Uterus (tissue), 4 donors: ENCODE data around the gene ZNF502. TPM values are rescaled to one million over a fixed set of nuclear protein-coding genes. Genes with fewer than 3 reads are reported as not detected.

Source experiments
- DNase-seq, 2 donors: peaks; one replicate each; pipeline ENCODE4 v3.0.0-alpha.2; 2019 to 2020
- H3K27ac ChIP-seq, 2 donors: fragments of 200-600 bp; sonication (generic); 1 replicate in 1 of 2; 2 replicates in 1 of 2; pipeline ENCODE4 v1.5.1; 2016 to 2018
- H3K27me3 ChIP-seq, 2 donors: fragments of 200-600 bp; sonication (generic); one replicate each; pipeline ENCODE4 v1.5.1; 2018 to 2019; ENCODE audit warnings: control low read depth in 1 of 2
- H3K36me3 ChIP-seq, 2 donors: fragments of 200-600 bp; sonication (generic); one replicate each; pipeline ENCODE4 v1.5.1; 2019; ENCODE audit warnings: control low read depth in 1 of 2
- H3K4me1 ChIP-seq, 2 donors: fragments of 200-600 bp; sonication (generic); one replicate each; pipeline ENCODE4 v1.5.1; 2018 to 2019; ENCODE audit warnings: control low read depth in 1 of 2
- H3K4me3 ChIP-seq, 2 donors: fragments of 200-600 bp; sonication (generic); 1 replicate in 1 of 2; 2 replicates in 1 of 2; pipeline ENCODE4 v1.5.1; 2018 to 2019; ENCODE audit warnings: mild to moderate bottlenecking in 1 of 2
- H3K9me3 ChIP-seq, 2 donors: fragments of 200-600 bp; sonication (generic); one replicate each; pipeline ENCODE4 v1.5.1; 2019; ENCODE audit warnings: control low read depth in 1 of 2
- CTCF ChIP-seq, 4 experiments: fragments of 200-600 bp in 2 of 4; fragments of 450-650 bp in 2 of 4; sonication (generic) in 2 of 4; IDR thresholded peaks; one replicate each; pipeline ENCODE4 v1.5.1; 2016 to 2019; ENCODE audit warnings: antibody characterized with exemption in 4 of 4, mild to moderate bottlenecking in 2 of 4, moderate library complexity in 1 of 4
- POLR2A ChIP-seq, 2 donors: fragments of 450-650 bp; IDR thresholded peaks; one replicate each; pipeline ENCODE4 v1.6.1; 2016; ENCODE audit warnings: antibody characterized with exemption in 2 of 2, mild to moderate bottlenecking in 1 of 2, moderate library complexity in 1 of 2
- intact Hi-C: fragments of 100-400 bp; cut with DNase I; formaldehyde crosslinking; loops from one replicate; pipeline ENCODE4 v1.15.1; 2023; ENCODE audit warnings: low total_unique reads
- total RNA-seq, 4 donors: library from RNA; depleted of rRNA in 3 of 4; stranded (reverse); fragments of >200 nt in 3 of 4; gene quantifications; one replicate each; pipeline versions ENCODE4 v1.1.0 to v1.2.4, GENCODE V29; 2014 to 2023
- donor health status: DM: yes; HTN: yes; CAD: no.

The ZNF502 gene
- total RNA-seq, 4 donors from 2014 or later: 2.4 to 20.9 (median 8.8) TPM

- TF ChIP-seq CTCF (IDR thresholded peaks at IDR 0.05) (no peak), POLR2A (IDR thresholded peaks at IDR 0.05) (no peak)
- H3K9me3 ChIP-seq: no peaks in the 10 kb centered on the region
- no peaks in the 10 kb centered on the region for H3K36me3 ChIP-seq
- H3K4me3 ChIP-seq: peak overlapping the region; percentile 83 to 85
- intact Hi-C loops: no loop called here
- H3K4me1 ChIP-seq: peaks cover 0 to 4% of the 10 kb centered on the region in 2 donors
- no peak for DNase-seq
- no peaks in the 10 kb centered on the region for H3K27me3 ChIP-seq
- H3K27ac ChIP-seq: peak overlapping the region; percentile 61 to 74
Measured at GRCh38 chr3:44761101-44761423, 48.6 kb downstream of the ZNF502 start.

- no peaks in the 10 kb centered on the region for H3K27me3 ChIP-seq
- peak; percentile 95 for DNase-seq
- peak within 1 kb of the TSS; percentile 83 to 85 for H3K4me3 ChIP-seq
- H3K9me3 ChIP-seq: no peaks in the 10 kb centered on the region
- H3K27ac ChIP-seq: peak within 1 kb of the TSS; percentile 61 to 74
- peaks cover 0 to 4% of the 10 kb centered on the region in 2 donors for H3K4me1 ChIP-seq
- TF ChIP-seq CTCF (IDR thresholded peaks at IDR 0.05) (peak in 2 of 4 experiments; percentile 22 to 26), POLR2A (IDR thresholded peaks at IDR 0.05) (peak; percentile 37 to 61)
- intact Hi-C loops: no loop called here
- no peaks in the 10 kb centered on the region for H3K36me3 ChIP-seq
Measured at GRCh38 chr3:44761424-44762169, 49.1 kb downstream of the ZNF502 start, which contains the start of the genes KIAA1143 and KIF15. TSS of gene KIAA1143 (minus strand) at chr3:44761619. CDS start at chr3:44761602, 17 bp downstream. TSS of gene KIF15 (plus strand) at chr3:44761794. CDS start at chr3:44761866, 72 bp downstream.

- H3K4me1 ChIP-seq: peaks cover 0 to 4% of the 10 kb centered on the region in 2 donors
- H3K4me3 ChIP-seq: peak overlapping the region; percentile 83 to 85
- DNase-seq: no peak
- H3K9me3 ChIP-seq: no peaks in the 10 kb centered on the region
- no peaks in the 10 kb centered on the region for H3K36me3 ChIP-seq
- no peak for TF ChIP-seq POLR2A (IDR thresholded peaks at IDR 0.05)
- no peak for TF ChIP-seq CTCF (IDR thresholded peaks at IDR 0.05)
- no peaks in the 10 kb centered on the region for H3K27me3 ChIP-seq
- intact Hi-C loops: no loop called here
- no peak overlapping the region for H3K27ac ChIP-seq
Measured at GRCh38 chr3:44762170-44762677, 49.8 kb downstream of the ZNF502 start.

GRCh38 chr3:44762690-44763089 lies 50.2 kb downstream of the ZNF502 start:
- H3K4me1 ChIP-seq: peaks cover 0 to 4% of the 10 kb centered on the region in 2 donors
- TF ChIP-seq POLR2A (IDR thresholded peaks at IDR 0.05): no peak
- no peak for TF ChIP-seq CTCF (IDR thresholded peaks at IDR 0.05)
- intact Hi-C loops: no loop called here
- no peaks in the 10 kb centered on the region for H3K36me3 ChIP-seq
- no peak overlapping the region for H3K4me3 ChIP-seq
- no peak overlapping the region for H3K27ac ChIP-seq
- no peaks in the 10 kb centered on the region for H3K27me3 ChIP-seq
- no peak for DNase-seq
- H3K9me3 ChIP-seq: no peaks in the 10 kb centered on the region

GRCh38 chr3:44764248-44764647 lies 51.8 kb downstream of the ZNF502 start:
- DNase-seq: no peak
- Histone ChIP-seq H3K9me3 (no peaks in the 10 kb centered on the region), H3K27ac (no peak overlapping the region), H3K4me3 (no peak overlapping the region), H3K4me1 (peaks cover 0 to 4% of the 10 kb centered on the region in 2 donors), H3K27me3 (no peaks in the 10 kb centered on the region), H3K36me3 (no peaks in the 10 kb centered on the region)
- intact Hi-C loops: no loop called here
- no peak for TF ChIP-seq POLR2A (IDR thresholded peaks at IDR 0.05)
